PC-3 (cell line): ENCODE results near the gene CTSA. TPM values are rescaled to one million over a fixed set of nuclear protein-coding genes. Genes with fewer than 3 reads are reported as not detected.

Experiments used
- ATAC-seq: fragments of 200-7000 bp; cut with Tn5 transposase; 2 replicates; pipeline ENCODE4 v1.9.1; 2020; ENCODE audit warnings: mild to moderate bottlenecking, moderate library complexity
- BruUV-seq: library from RNA; stranded (reverse); fragments of 400-500 nt; replicated peaks from 2 replicates; lab custom pipeline; 2021; lab: Mats Ljungman, UMichigan
- CTCF ChIA-PET: fragments of 300-600 bp; sonication (Branson Sonifier 250); formaldehyde crosslinking; loops from one replicate; lab custom pipeline; 2022; ENCODE audit warnings: antibody characterized with exemption; lab: Charles Lee
- POLR2A ChIA-PET: fragments of 300-600 bp; sonication (Branson Sonifier 250); formaldehyde crosslinking; loops from one replicate; lab custom pipeline; 2022; ENCODE audit warnings: antibody characterized with exemption; ENCODE audit not compliant: unreplicated experiment; lab: Charles Lee
- DNase-seq: peaks from one replicate; pipeline ENCODE4 v3.0.0-alpha.2; 2015
- H2AFZ ChIP-seq: fragments of 300-600 bp; sonication (generic); 2 replicates; pipeline ENCODE4 v1.6.0; 2016; ENCODE audit warnings: antibody characterized with exemption, low read length
- H3F3A ChIP-seq: fragments of 300-600 bp; sonication (generic); one replicate; pipeline ENCODE4 v1.6.0; 2017; ENCODE audit warnings: antibody characterized with exemption, low read length, control low read depth, mild to moderate bottlenecking; ENCODE audit not compliant: unreplicated experiment
- H3K27ac ChIP-seq: fragments of 300-600 bp; sonication (generic); 2 replicates; pipeline ENCODE4 v1.5.1; 2016; ENCODE audit warnings: mild to moderate bottlenecking, low read length
- H3K27me3 ChIP-seq: fragments of 300-600 bp; sonication (generic); 2 replicates; pipeline ENCODE4 v1.6.1; 2016; ENCODE audit warnings: low read length, mixed read lengths
- H3K36me3 ChIP-seq: fragments of 300-600 bp; sonication (generic); 2 replicates; pipeline ENCODE4 v1.6.1; 2016; ENCODE audit warnings: low read depth, mixed run types, low read length, mixed read lengths
- H3K4me1 ChIP-seq: fragments of 300-600 bp; sonication (generic); 2 replicates; pipeline ENCODE4 v1.5.1; 2016; ENCODE audit warnings: low read length; ENCODE audit not compliant: insufficient read depth
- H3K4me2 ChIP-seq: fragments of 300-600 bp; sonication (generic); 2 replicates; pipeline ENCODE4 v1.6.0; 2016; ENCODE audit warnings: low read length
- H3K4me3 ChIP-seq: fragments of 300-600 bp; sonication (generic); 2 replicates; pipeline ENCODE4 v1.5.1; 2016; ENCODE audit warnings: mild to moderate bottlenecking, low read length, mixed read lengths
- H3K79me2 ChIP-seq: fragments of 300-600 bp; sonication (generic); 2 replicates; pipeline ENCODE4 v1.6.1; 2017; ENCODE audit warnings: low read length, mixed read lengths
- H3K9ac ChIP-seq: fragments of 300-600 bp; sonication (generic); 2 replicates; pipeline ENCODE4 v1.6.0; 2016; ENCODE audit warnings: mild to moderate bottlenecking, low read length
- H3K9me2 ChIP-seq: fragments of 300-600 bp; sonication (generic); replicated peaks from 2 replicates; pipeline ENCODE4 v1.6.1; 2016; ENCODE audit warnings: mixed run types, low read length, mixed read lengths
- H3K9me3 ChIP-seq: fragments of 300-600 bp; sonication (generic); 2 replicates; pipeline ENCODE4 v1.6.1; 2016; ENCODE audit warnings: low read length, mixed read lengths
- H4K20me1 ChIP-seq: fragments of 300-600 bp; sonication (generic); 2 replicates; pipeline ENCODE4 v1.6.1; 2016; ENCODE audit warnings: low read length, mixed read lengths
- CTCF ChIP-seq: fragments of 300-600 bp; sonication (generic); conservative IDR thresholded peaks from 2 replicates; pipeline ENCODE4 v1.5.1; 2017; ENCODE audit warnings: antibody characterized with exemption, low read depth, mild to moderate bottlenecking, low read length
- EZH2 ChIP-seq: fragments of 300-600 bp; sonication (generic); IDR thresholded peaks from one replicate; pipeline ENCODE4 v1.6.1; 2017; ENCODE audit warnings: antibody characterized with exemption, mild to moderate bottlenecking, low read length; ENCODE audit not compliant: unreplicated experiment
- EZH2phosphoT487 ChIP-seq: fragments of 300-600 bp; sonication (generic); IDR thresholded peaks from 2 replicates; pipeline ENCODE4 v1.6.1; 2018; ENCODE audit warnings: mild to moderate bottlenecking, antibody characterized with exemption, low read length, borderline replicate concordance
- intact Hi-C: fragments of 100-400 bp; cut with micrococcal nuclease; formaldehyde crosslinking; loops from 2 replicates; pipeline ENCODE4 v1.9.0; 2023
- total RNA-seq: library from RNA; depleted of rRNA; stranded (reverse); fragments of >200 nt; gene quantifications from 2 replicates; pipeline ENCODE4 v1.2.3, GENCODE V29; 2014

Gene CTSA
- total RNA-seq, 1 experiment from 2014 or later: 129 TPM

DNA sequence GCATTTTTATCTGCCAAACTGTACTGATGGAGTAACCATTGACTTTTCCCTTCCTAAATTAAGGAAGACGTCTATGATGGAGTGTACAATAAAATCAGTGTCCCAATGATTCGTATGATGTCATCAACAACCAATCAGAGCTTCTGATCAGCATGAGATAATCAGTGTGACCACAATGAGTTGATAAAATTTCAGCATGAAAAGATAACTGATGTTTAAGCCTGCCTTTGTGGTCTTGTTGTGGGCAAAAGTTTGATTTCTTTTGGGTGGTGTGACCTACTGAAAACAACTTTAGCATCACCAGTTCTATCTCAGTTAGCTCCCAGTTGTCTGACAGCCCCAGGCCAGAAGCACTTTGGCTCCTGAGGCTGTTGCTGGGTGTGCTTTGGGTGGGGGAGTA lies 46.6 kb downstream of the CTSA start:
- POLR2A ChIA-PET: no interaction called here
- Histone ChIP-seq H3F3A (no peaks in the 10 kb centered on the region), H3K4me3 (no peak overlapping the region), H3K9ac (no peak overlapping the region), H2AFZ (no peak overlapping the region), H3K79me2 (peaks cover 38% of the 10 kb centered on the region), H3K4me1 (peaks cover 12% of the 10 kb centered on the region; the same call in 1 of the 2 replicates), H3K27ac (no peak overlapping the region), H3K4me2 (no peak overlapping the region), H3K27me3 (no peaks in the 10 kb centered on the region), H3K9me2 (no peaks in the 10 kb centered on the region), H3K9me3 (no peaks in the 10 kb centered on the region), H3K36me3 (peaks cover 40% of the 10 kb centered on the region), H4K20me1 (no peaks in the 10 kb centered on the region)
- intact Hi-C loops: loop anchor here (10.0 kb wide), 2 partner anchors 123 to 523 kb away; partner anchors contain the start of genes PIGT and UBE2C
- no peak for ATAC-seq
- TF ChIP-seq EZH2phosphoT487: no peak
- no peak for TF ChIP-seq EZH2
- TF ChIP-seq CTCF: no peak
- no TSS peak for BruUV-seq
- DNase-seq: no peak
- CTCF ChIA-PET: no interaction called here

- no peak overlapping the region for H2AFZ ChIP-seq
- H3K4me1 ChIP-seq: peaks cover 7% of the 10 kb centered on the region; the same call in 1 of the 2 replicates
- ChIA-PET POLR2A (no interaction called here), CTCF (no interaction called here)
- H3F3A ChIP-seq: no peaks in the 10 kb centered on the region
- H3K9me2 ChIP-seq: no peaks in the 10 kb centered on the region
- TF ChIP-seq EZH2phosphoT487 (no peak), CTCF (no peak), EZH2 (no peak)
- no peaks in the 10 kb centered on the region for H3K9me3 ChIP-seq
- intact Hi-C loops: loop anchor here (10.0 kb wide), 2 partner anchors 124 to 524 kb away; partner anchors contain the start of genes PIGT and UBE2C
- no peaks in the 10 kb centered on the region for H3K27me3 ChIP-seq
- peaks cover 28% of the 10 kb centered on the region for H3K79me2 ChIP-seq
- BruUV-seq: no TSS peak
- no peak for DNase-seq
- no peak for ATAC-seq
- peaks cover 50% of the 10 kb centered on the region for H3K36me3 ChIP-seq
- no peaks in the 10 kb centered on the region for H4K20me1 ChIP-seq
- H3K9ac ChIP-seq: no peak overlapping the region
- no peak overlapping the region for H3K4me3 ChIP-seq
- H3K27ac ChIP-seq: no peak overlapping the region
- H3K4me2 ChIP-seq: no peak overlapping the region
Observed at GRCh38 chr20:45938727-45939438, 47.7 kb downstream of the CTSA start.

DNA sequence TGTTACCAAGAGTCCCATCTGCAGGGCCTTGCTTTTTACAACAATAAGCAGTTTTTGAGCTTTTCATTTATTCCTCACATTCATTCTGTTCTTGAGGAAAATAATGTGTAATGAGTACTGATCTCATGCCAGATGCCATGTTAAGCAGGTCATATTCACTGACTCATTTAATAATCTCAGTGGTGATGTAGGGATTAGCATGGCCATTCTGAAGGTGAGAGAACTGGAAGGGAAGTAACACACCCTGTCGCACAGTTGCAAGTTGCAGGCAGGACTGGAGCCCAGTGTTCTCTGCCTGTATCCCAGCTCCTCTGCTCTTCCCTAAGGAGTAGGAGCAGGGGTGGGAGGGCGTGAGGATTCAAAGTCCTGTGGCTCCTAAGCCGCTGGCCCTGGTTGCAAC lies 48.9 kb downstream of the CTSA start:
- Histone ChIP-seq H4K20me1 (no peaks in the 10 kb centered on the region), H2AFZ (no peak overlapping the region), H3K9me2 (no peaks in the 10 kb centered on the region), H3K4me1 (peaks cover 7% of the 10 kb centered on the region; the same call in 1 of the 2 replicates), H3K27me3 (no peaks in the 10 kb centered on the region), H3K9ac (no peak overlapping the region), H3K79me2 (peaks cover 23% of the 10 kb centered on the region), H3K27ac (no peak overlapping the region), H3F3A (no peaks in the 10 kb centered on the region), H3K9me3 (no peaks in the 10 kb centered on the region), H3K4me3 (no peak overlapping the region), H3K4me2 (no peak overlapping the region), H3K36me3 (peaks cover 58% of the 10 kb centered on the region)
- POLR2A ChIA-PET: no interaction called here
- TF ChIP-seq EZH2 (no peak), EZH2phosphoT487 (no peak), CTCF (no peak)
- no TSS peak for BruUV-seq
- intact Hi-C loops: no loop called here
- no peak for ATAC-seq
- DNase-seq: no peak
- CTCF ChIA-PET: no interaction called here
